PC-9 (cell line): ENCODE measurements around the gene USP48. TPM values are rescaled to one million over a fixed set of nuclear protein-coding genes. Genes with fewer than 3 reads are reported as not detected.

Experiments used
- Bru-seq: library from RNA; stranded (reverse); fragments of 400-500 nt; gene quantifications from one replicate; lab custom pipeline; 2021; lab: Mats Ljungman, UMichigan
- BruChase-seq, 2 experiments: library from RNA; stranded (reverse); fragments of 400-500 nt; gene quantifications; one replicate each; lab custom pipeline; 2021; lab: Mats Ljungman, UMichigan
- BruUV-seq: library from RNA; stranded (reverse); fragments of 400-500 nt; replicated peaks from 2 replicates; lab custom pipeline; 2021; lab: Mats Ljungman, UMichigan
- CTCF ChIA-PET: fragments of 300-600 bp; sonication (Branson Sonifier 250); formaldehyde crosslinking; loops from one replicate; lab custom pipeline; 2022; ENCODE audit warnings: antibody characterized with exemption; lab: Charles Lee
- POLR2A ChIA-PET: fragments of 300-600 bp; sonication (Branson Sonifier 250); formaldehyde crosslinking; loops from one replicate; lab custom pipeline; 2022; ENCODE audit warnings: antibody characterized with exemption; ENCODE audit not compliant: unreplicated experiment; lab: Charles Lee
- DNase-seq, 2 experiments: peaks; one replicate each; pipeline versions ENCODE4 v3.0.0 to v3.0.0-alpha.2; 2015 to 2022; ENCODE audit warnings: mixed read lengths in 1 of 2
- H2AFZ ChIP-seq: fragments of 200-600 bp; sonication (generic); 2 replicates; pipeline ENCODE4 v1.8.1; 2017; ENCODE audit warnings: antibody characterized with exemption
- H3F3A ChIP-seq: fragments of 200-600 bp; sonication (generic); 2 replicates; pipeline ENCODE4 v1.8.1; 2017; ENCODE audit warnings: antibody characterized with exemption, mild to moderate bottlenecking, low read depth; ENCODE audit not compliant: insufficient read depth
- H3K27ac ChIP-seq: fragments of 200-600 bp; sonication (generic); 2 replicates; pipeline ENCODE4 v1.6.1; 2016; ENCODE audit warnings: mixed run types
- H3K27me3 ChIP-seq: fragments of 200-600 bp; sonication (generic); 2 replicates; pipeline ENCODE4 v1.6.1; 2016; ENCODE audit warnings: low read depth, mixed run types; ENCODE audit not compliant: insufficient read depth
- H3K36me3 ChIP-seq: fragments of 200-600 bp; sonication (generic); 2 replicates; pipeline ENCODE4 v1.6.1; 2016; ENCODE audit warnings: low read depth, mixed run types
- H3K4me1 ChIP-seq: fragments of 200-600 bp; sonication (generic); replicated peaks from 2 replicates; pipeline ENCODE4 v1.6.1; 2016; ENCODE audit warnings: mixed run types; ENCODE audit not compliant: insufficient read depth
- H3K4me2 ChIP-seq: fragments of 200-600 bp; sonication (generic); 2 replicates; pipeline ENCODE4 v1.6.1; 2017; ENCODE audit warnings: mixed run types
- H3K4me3 ChIP-seq: fragments of 200-600 bp; sonication (generic); 2 replicates; pipeline ENCODE4 v1.6.1; 2016; ENCODE audit warnings: mixed run types
- H3K79me2 ChIP-seq: fragments of 200-600 bp; sonication (generic); 2 replicates; pipeline ENCODE4 v1.6.1; 2017; ENCODE audit warnings: low read depth, mixed run types
- H3K9me2 ChIP-seq: fragments of 200-600 bp; sonication (generic); 2 replicates; pipeline ENCODE4 v1.8.1; 2017; ENCODE audit warnings: mild to moderate bottlenecking; ENCODE audit not compliant: insufficient read depth
- H3K9me3 ChIP-seq: fragments of 200-600 bp; sonication (generic); 2 replicates; pipeline ENCODE4 v1.8.1; 2016; ENCODE audit warnings: low read depth; ENCODE audit not compliant: insufficient read depth
- H4K20me1 ChIP-seq: fragments of 200-600 bp; sonication (generic); 2 replicates; pipeline ENCODE4 v1.8.1; 2017; ENCODE audit not compliant: insufficient read depth
- EZH2 ChIP-seq: fragments of 200-600 bp; sonication (generic); IDR thresholded peaks from 2 replicates; pipeline ENCODE4 v1.8.0; 2017; ENCODE audit warnings: antibody characterized with exemption, low read depth
- intact Hi-C: fragments of 100-400 bp; cut with micrococcal nuclease; formaldehyde crosslinking; loops from one replicate; pipeline ENCODE4 v1.10.0; 2022; ENCODE audit not compliant: unreplicated experiment
- long read RNA-seq: library from polyadenylated mRNA; stranded (forward); transcript quantifications from one replicate; pipeline ENCODE4 v2.0.0, GENCODE V29; 2022
- total RNA-seq: library from RNA; stranded (reverse); gene quantifications from 2 replicates; pipeline ENCODE4 v1.2.3, GENCODE V29; 2021
- TF ChIP-seq, protein P1 (sequence below): fragments of 200-600 bp; sonication (generic); conservative IDR thresholded peaks from 2 replicates; pipeline ENCODE4 v1.6.1; 2017; ENCODE audit warnings: mixed run types, antibody characterized with exemption, mild to moderate bottlenecking, moderate library complexity

The USP48 gene
- 63.1 and 63.5 TPM in 2 replicates for total RNA-seq
- percentile 83 among the genes with signal in this experiment for Bru-seq, nascent RNA
- percentile 86 among the genes with signal in this experiment for BruChase-seq, experiment 1, labeled RNA remaining after a 2-hour chase
- percentile 73 among the genes with signal in this experiment for BruChase-seq, experiment 2, labeled RNA remaining after a 6-hour chase
- long read RNA-seq, full-length matches to known transcripts = 21 of 51 reads
- long read RNA-seq, partial matches to known transcripts = 11 of 51 reads
- long read RNA-seq, other reads (novel, unspliced or antisense) = 19 of 51 reads

DNA sequence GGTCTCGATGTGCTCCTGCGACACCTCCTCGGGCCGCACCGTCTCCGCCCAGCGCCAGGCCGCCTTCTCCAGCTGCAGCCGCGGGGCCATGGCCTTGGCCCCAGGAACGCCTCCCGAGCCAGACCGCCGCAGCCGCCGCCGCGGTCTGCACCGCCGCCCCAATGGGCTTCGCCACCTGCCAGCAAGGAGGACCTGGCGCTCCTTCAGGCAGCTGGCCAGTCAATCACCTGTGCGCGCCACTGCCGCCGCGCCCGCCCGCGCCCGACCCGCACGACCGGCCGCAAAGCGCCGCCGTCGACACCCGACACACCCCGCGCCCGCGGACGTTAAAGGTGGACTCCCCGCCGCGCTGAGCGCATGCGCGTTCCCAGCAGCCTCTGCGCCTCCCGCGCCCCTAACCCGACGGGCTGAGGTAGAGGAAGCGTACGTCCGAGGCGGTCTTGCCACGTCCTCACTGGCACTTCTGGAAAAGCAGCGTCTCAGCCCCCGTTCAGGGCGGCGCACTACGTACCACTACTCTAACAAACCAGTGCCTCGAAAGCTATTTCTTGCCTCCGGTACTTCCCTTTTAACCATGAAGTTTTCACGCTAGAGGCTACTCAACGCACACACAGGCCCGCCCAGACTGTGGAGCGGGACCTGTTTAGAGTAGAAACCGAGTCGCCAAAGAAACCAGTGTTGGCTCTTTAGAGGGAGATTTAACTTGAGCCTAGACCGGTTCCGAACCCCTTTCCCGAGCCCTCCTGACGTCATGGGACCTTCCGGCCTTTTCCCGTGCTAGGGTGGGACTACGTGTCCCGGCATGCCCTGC, at the start of gene USP48:
TSS of gene USP48 (minus strand) at position 282 of the 811 bp plus-strand sequence. CDS start at position 90, 192 bp downstream.
- TSS peak; percentile 97 for BruUV-seq
- Histone ChIP-seq H3F3A (peaks cover 26% of the 10 kb centered on the region; the same call in 1 of the 2 replicates), H3K4me2 (peak within 1 kb of the TSS; percentile 88), H3K4me3 (peak within 1 kb of the TSS; percentile 96), H3K27ac (peak within 1 kb of the TSS; percentile 99), H2AFZ (peak within 1 kb of the TSS; percentile 92), H3K27me3 (no peaks in the 10 kb centered on the region), H3K4me1 (peaks cover 12% of the 10 kb centered on the region), H3K9me3 (no peaks in the 10 kb centered on the region), H4K20me1 (peaks cover 4% of the 10 kb centered on the region; the same call in 1 of the 2 replicates), H3K79me2 (peaks cover 44% of the 10 kb centered on the region), H3K36me3 (no peaks in the 10 kb centered on the region), H3K9me2 (no peaks in the 10 kb centered on the region)
- intact Hi-C loops = loop anchor here (2.0 to 10.0 kb wide), 4 partner anchors 18 to 179 kb away; partner anchors contain the start of gene HSPG2
- ChIA-PET CTCF (interaction anchor here (0.6 kb wide), 2 partner anchors 32 to 513 kb away, joined by 3 to 12 read pairs; no protein-coding TSS in a partner anchor), POLR2A (interaction anchor here (0.5 to 0.7 kb wide), 2 partner anchors 27 to 114 kb away, joined by 5 to 6 read pairs; no protein-coding TSS in a partner anchor)
- DNase-seq = peak; percentile 82 to 97
- TF ChIP-seq EZH2 = no peak
- TF ChIP-seq, protein P1, sequence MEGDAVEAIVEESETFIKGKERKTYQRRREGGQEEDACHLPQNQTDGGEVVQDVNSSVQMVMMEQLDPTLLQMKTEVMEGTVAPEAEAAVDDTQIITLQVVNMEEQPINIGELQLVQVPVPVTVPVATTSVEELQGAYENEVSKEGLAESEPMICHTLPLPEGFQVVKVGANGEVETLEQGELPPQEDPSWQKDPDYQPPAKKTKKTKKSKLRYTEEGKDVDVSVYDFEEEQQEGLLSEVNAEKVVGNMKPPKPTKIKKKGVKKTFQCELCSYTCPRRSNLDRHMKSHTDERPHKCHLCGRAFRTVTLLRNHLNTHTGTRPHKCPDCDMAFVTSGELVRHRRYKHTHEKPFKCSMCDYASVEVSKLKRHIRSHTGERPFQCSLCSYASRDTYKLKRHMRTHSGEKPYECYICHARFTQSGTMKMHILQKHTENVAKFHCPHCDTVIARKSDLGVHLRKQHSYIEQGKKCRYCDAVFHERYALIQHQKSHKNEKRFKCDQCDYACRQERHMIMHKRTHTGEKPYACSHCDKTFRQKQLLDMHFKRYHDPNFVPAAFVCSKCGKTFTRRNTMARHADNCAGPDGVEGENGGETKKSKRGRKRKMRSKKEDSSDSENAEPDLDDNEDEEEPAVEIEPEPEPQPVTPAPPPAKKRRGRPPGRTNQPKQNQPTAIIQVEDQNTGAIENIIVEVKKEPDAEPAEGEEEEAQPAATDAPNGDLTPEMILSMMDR = 0 out of 2 replicates have a peak, but pooled peaks have one; percentile 13

GRCh38 chr1:21831454-21831970, 48.6 kb upstream of the USP48 start:
- Histone ChIP-seq H3F3A (no peaks in the 10 kb centered on the region), H3K4me3 (no peak overlapping the region), H3K9me3 (no peaks in the 10 kb centered on the region), H3K4me2 (no peak overlapping the region), H3K36me3 (no peaks in the 10 kb centered on the region), H3K27me3 (no peaks in the 10 kb centered on the region), H3K27ac (no peak overlapping the region), H4K20me1 (no peaks in the 10 kb centered on the region), H3K9me2 (no peaks in the 10 kb centered on the region), H2AFZ (no peak overlapping the region), H3K4me1 (no peaks in the 10 kb centered on the region), H3K79me2 (no peaks in the 10 kb centered on the region)
- ChIA-PET CTCF (no interaction called here), POLR2A (no interaction called here)
- no TSS peak for BruUV-seq
- intact Hi-C loops = no loop called here
- TF ChIP-seq EZH2 = no peak
- DNase-seq = no peak

- Histone ChIP-seq H3K4me2 (no peak overlapping the region), H3F3A (no peaks in the 10 kb centered on the region), H3K4me3 (no peak overlapping the region), H4K20me1 (no peaks in the 10 kb centered on the region), H2AFZ (no peak overlapping the region), H3K36me3 (no peaks in the 10 kb centered on the region), H3K27me3 (no peaks in the 10 kb centered on the region), H3K27ac (no peak overlapping the region), H3K4me1 (no peaks in the 10 kb centered on the region), H3K79me2 (no peaks in the 10 kb centered on the region), H3K9me3 (no peaks in the 10 kb centered on the region), H3K9me2 (no peaks in the 10 kb centered on the region)
- CTCF ChIA-PET = no interaction called here
- POLR2A ChIA-PET = no interaction called here
- TF ChIP-seq EZH2 = no peak
- TF ChIP-seq, protein P1 = no peak
- DNase-seq = no peak
- BruUV-seq = no TSS peak
- intact Hi-C loops = no loop called here
Measured at GRCh38 chr1:21830792-21831453, 48.0 kb upstream of the USP48 start.
